HG02973 (cell line): ENCODE data around the gene COL4A1.

ENCODE experiments used
- ATAC-seq: cut with Tn5 transposase; IDR thresholded peaks from one replicate; pipeline ENCODE4 v1.9.1; 2021; ENCODE audit warnings: moderate library complexity; ENCODE audit not compliant: unreplicated experiment

Gene COL4A1

DNA sequence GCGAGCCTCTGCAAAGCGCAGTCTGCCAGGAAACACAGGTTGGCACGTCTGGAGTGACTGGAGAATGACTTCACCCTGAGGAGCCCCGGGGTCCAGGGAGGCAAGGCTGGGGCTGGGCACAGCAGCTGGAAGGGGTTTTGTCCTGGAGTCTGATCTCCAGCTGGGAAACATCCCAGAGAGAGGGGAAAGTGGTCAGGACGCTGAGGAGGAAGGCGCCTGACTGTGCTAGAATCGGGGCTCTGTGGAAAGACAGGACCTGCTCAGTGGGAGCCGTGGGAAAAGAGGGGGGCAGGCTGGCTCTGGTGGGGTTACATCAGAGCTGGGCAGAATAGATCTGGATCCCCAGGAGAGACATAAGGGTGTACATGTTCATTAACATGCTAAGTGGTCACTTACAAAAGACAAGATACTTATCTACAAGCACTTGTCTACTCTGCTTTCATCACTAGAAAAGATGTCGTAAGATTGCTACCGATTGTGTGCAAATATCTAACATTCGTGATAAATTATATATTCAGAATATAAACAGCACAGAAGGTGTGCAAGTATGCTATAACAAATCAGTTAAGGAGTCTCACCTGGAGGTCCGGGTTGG, 106.6 kb downstream of the COL4A1 start:
- no peak for ATAC-seq

DNA sequence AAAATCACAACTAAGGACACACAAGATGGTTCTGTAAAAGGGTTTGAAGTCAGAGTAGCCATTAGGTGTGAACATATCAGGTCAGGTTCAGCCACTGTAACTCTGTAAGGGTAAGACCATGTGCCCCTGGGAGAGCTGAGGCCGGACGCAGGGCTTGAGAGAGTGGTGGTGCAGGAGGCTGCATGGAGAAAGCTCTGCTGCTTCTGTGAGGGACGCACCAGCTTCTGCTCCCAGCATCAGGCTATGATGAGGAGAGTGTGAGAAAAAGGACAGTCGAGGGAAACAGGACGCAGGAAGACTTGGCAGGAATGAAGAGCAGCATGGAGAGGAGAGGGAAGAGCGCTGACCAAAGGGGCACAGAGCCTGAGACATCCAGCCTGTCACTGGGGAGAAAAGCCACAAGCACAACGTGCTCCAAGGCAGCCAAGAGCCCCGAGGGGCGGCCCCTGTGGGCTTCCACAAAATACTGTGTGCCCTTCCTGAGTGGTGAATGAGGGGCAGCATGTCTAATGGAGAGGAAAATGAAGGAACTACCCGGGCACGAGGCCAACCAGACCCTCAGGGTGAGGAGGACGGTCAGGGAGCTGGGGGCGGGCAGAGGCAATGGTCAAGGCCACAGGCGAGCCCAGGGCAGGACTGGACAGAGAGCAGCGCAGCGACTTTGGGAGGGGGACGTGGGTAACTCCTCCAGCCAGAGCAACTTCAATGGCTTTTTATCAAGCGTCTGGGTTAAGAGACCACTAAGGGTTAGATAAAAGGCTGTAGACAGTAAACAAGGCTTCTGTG, 107.7 kb downstream of the COL4A1 start:
- no peak for ATAC-seq

DNA sequence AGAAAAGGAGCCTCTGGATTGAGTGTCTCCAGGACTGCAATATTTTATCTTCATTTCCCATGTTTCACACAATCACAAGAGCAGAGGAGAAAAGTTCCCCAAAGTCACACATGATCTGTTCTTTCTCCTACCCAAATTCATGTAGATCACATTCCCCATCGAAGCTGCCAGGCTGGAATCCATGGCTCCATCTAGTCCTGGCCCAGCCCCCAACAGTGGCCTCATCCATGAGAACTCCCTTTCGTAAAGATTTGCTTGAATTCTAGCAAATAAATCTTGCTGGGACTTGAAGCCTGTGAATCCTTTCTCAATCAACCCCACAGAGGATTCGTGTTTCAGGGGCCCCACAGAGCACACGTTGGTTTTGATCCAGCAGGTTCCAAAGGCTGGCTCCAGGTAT, 109.5 kb downstream of the COL4A1 start:
- no peak for ATAC-seq

DNA sequence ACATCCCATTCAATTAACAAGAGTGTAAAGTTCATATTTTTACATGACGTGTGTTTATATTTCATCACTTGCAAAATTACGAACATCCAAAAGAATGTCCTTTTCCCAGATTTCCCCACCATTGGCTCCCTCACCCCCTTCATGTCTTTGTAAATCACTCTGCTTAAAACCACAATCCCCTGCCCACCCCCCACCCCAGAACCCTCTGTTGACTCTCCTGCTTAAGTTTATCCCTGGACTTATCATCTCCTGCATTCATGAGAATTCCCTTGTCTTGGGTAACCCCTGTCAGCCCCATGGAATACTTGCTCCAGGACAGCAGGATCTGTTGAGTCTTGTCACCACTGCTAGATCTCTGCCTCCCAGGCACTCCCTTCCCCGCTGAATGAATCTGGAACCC, 109.9 kb downstream of the COL4A1 start:
- no peak for ATAC-seq

DNA sequence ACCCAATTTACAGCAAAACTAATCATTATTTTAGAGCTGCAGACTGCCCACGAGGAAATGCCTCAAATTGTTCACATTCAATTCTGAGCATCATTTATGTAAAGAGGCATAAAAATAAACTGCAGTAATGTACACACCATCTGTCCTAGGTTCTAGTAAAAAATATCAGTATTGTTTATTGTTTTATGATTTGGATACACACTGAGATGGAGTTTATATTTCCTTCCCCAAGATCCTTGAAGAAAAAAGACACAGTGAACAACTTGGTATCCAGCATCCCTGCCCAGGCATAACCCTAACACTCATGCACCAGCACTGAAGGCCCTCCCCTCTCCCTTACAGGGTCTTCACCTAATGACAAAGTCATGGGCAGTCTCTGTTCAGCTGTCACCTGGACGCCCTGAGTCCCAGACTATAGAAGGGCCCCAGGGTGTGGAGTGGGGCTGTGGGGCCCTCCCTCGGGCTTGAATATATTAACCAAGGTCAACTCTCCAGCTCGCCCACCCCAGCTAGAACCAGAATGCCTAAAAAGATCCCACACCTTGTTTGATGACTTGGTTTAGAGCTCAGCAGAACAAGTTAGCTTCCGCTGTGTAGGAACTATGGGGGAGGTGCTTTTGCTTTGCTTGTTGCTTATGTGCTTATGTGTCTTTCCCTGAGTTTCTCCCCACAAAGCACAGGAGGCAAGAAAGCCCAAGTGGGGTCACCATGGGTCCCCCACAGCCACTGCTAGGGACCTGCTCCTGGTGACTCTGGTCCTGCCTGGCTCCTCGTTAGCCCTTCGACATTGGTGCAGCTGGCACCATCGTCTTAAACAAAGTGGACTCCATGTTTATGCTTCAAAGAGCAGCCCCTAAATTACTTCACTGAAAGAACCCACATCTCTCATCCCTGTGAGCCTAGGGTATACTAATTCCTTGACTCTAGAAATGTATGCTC, 111.1 kb downstream of the COL4A1 start:
- no peak for ATAC-seq

DNA sequence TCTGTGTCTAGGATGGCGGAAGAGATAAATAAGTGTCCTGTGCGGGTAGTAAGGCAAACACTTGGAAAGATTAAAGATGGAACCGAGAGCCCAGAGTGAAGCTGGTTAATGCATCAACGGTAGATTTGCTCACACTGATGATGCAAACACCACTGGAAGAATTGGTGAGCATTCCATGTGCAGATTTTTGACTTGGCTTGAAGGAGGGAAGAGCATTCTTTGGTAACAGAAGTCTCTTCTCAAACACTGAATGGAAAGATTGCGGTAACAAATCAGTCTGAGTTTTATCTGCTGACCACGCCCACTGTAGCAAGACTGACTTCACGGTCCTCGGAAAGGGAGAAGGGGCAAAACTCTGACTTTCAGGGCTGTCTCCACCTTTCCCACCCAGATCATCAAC, 112.5 kb downstream of the COL4A1 start:
- no peak for ATAC-seq

DNA sequence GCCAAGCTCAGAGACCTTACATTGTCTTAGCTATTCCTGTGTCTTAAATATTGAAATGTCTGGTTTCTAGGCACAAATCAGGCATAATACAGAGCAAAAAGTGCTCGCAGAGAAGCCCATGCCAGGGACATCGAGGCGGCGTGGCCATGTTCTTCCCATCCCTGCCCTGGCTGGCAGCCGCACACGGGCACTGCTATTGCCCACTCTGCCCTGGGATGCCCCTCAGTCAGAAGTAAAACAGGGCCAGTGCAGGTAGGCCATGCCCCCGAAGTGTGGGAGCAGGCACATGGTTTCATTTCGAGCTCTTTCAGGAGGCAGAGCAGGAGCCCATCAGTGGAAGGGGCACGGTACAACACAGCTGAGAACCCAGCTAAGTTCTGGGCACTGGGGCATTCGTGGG, 113.5 kb downstream of the COL4A1 start:
- no peak for ATAC-seq

DNA sequence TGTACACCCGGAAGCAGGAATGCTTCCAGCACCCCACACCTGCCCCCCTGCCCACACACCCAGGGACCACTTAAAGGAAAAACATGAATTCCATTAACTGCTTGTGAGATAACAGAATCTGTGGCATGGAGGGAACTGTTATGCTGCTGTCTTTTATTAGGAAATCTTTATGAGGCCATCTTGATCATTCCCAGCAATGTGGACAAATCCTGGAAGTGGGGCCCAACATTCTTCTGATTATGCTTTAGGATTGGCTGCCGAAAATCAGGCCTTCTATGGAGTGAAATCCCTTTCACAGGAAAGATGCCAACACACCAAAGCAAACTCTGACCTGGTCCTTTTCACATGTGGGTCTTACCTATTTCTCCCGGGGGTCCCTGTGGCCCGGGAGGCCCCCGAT, 114.5 kb downstream of the COL4A1 start:
- no peak for ATAC-seq

DNA sequence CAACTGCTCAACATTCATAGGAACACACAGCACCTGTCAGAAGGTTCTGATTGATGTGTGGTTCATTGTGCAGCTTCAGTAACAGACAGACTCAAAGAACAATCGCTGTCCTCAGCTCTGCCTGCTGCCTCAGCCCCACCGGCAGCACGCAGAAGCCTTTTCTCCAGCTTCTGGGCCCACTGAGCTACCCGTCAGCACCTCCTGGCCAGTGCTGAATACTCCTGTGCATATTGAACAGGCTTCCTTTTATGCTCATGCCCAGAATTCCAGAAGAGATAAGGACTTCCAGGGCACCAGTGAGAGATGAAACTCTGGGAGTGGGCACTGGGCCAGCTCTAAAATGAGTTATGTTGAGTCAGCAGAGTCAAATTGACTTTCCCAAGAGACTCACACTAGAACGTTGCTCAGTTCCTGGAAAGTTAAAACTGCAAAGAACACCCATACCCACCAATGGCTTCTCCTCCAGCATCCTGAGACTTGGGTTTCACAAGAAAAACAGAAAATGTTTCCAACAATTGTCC, 119.3 kb downstream of the COL4A1 start:
- no peak for ATAC-seq

DNA sequence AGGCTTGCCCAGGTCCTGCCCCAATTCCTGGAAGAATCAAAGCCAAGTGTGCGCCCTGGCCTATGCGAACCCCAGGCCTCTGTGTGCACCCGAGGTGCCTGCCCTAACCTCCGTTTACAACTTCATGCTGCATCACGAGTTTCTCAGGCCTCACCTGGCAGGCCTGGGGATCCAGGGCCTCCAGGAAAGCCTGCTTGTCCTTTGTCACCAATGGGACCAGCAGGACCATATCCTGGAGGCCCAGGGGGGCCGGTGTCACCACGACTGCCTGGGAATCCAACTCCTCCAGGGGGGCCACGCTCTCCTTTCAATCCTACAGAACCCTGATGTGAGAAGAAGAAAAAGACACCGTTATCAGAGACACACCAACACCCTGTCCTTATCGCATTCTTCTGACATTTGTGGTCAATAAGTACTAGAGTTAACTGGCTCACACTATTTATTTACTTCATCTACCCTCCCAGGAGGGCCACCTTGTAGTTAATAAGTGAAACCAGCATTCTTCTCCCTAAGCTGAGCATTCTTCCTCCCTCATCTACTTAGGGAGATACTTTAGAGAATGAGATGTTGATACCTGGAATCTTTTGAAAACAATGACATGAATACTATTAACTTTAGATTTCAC, 120.6 kb downstream of the COL4A1 start:
- ATAC-seq: no peak

DNA sequence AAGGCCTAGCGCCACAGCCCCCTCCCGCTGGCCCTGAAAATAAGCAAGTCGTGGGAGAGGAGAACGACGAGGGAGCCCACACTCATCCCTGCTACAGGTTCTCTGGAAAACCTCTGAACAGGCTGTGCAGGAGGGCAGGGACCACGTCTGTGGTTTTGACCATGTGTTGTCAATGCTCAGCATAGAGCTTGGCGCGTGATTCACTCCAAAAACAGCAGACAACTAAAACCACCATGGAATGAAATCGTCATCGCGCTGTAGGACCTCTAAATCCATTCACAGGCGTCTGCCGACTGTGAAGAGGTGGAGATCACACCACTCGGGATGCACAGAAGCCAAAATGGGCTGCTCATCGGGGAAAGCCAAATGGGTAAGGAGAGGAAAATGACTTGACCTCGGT, 121.3 kb downstream of the COL4A1 start:
- no peak for ATAC-seq

DNA sequence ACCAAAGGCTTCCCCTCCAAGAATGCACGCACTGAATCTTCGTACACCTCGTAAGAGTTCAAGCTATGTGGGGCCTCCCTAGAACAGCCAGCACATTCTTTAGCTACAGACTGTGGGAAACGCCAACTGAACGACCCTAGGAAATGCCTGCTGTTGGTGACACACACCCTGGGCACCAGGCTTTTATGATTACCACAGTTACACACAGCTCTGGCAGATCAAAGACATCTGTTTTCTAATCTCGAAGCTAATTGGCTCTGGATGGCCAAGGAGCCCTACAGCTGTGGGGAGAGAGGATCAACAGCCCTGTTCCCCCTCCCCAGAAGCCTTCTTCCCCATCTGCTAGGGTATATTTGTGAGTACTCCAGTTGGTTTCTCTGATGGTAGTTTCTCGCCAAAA, 123.0 kb downstream of the COL4A1 start:
- no peak for ATAC-seq

DNA sequence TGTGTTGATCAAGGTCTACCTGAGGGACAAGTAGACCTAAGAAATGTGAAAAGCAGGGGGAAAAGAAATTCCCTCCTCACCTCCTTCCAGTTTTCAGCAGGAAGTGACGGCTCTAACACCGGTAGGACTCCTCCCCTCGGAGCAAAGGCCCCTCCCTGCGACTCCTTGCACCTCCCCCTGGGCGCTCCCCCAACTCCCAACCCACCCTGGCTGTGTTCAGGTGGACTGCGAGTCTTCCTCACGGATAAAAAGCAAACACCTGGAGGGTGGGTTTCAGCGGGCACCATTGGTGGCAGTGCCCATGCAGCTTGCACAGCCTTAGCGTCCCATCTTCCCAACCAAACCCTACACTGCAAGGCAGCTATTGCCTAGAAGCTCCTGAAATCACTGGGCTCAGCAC, 124.5 kb downstream of the COL4A1 start:
- ATAC-seq: no peak

DNA sequence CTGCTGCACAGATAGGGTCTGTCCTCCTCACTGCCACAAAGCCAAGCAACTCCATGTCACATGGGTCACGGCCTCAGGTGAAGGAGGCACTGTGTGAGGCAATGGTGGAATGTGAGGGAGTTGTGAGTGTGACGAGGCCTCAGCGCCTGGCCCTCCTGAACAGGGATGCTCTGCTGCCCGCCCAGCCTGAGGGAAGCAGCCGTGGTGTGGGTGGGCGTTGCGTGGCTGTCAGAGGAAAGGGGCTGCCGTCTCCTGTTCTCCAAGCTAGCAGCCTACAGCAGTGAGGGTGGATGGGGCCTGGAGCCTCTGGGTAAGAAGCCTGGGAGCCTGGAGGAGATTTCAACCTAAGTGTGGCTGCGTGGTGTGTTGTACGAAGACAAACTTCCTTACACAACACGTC, 125.0 kb downstream of the COL4A1 start:
- ATAC-seq: no peak

DNA sequence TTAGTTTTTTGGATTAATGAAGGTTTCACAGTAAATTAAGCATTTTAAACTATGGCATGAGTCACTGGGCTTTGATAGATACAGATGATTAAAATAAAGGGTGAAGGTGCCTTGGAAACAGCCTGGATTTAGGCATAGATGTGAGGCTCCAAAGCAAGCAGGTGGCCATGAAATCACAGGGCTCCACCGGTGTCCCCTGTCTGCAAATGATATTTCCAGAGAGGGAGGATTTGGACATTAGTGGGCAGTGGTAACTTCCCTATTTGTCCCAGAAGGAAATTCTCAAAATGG, 127.2 kb downstream of the COL4A1 start:
- no peak for ATAC-seq

DNA sequence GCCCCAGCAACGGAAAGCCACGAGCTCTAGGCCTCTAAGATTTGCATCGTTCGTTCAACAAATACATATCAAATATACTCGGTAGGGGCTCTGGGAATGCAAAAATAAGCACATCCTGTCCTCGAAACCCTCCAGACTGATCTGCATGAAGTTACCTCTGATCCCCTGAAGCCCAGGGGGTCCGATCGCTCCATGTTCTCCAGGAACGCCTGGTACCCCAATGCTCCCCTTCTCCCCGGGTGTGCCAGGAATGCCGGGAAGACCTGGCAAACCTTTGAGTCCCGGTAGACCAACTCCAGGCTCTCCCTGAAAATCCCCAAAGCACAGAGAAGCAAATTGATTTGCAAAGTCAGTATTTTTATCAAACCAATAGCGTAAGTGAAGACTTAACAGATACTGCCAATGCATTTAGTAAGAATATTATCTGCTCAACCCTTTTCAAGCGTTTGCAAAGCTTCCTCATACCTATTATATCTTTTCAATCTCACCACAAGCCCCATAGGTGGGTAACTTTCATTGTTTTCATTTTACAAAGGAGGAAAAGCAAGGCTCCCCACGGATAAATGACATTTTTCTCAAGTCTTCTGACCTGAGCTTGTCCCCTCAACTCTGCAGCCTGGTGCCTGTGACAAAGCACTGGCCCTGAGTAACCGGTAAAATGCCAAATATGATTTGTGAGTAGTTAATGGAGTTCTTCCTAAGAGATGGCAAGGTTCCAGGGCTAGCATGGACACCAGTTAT, 127.7 kb downstream of the COL4A1 start:
- ATAC-seq: no peak

DNA sequence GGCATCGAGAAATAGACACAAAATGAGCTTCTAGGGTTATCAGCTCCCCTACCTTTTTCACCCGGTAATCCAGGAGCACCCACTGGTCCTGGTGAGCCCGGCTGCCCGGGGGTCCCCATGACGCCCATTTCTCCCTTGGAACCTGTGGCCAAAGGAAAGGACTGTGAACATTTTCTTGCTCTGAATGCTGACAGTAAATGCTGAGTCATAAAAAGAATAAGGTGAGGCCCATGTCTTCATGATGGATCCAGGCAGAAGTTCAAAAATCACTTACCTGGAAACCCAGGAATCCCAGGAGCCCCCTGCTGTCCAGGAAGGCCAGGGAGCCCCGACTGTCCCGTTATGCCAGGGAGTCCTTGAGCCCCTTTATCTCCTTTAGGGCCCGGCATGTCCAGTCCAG, 129.2 kb downstream of the COL4A1 start:
- no peak for ATAC-seq

DNA sequence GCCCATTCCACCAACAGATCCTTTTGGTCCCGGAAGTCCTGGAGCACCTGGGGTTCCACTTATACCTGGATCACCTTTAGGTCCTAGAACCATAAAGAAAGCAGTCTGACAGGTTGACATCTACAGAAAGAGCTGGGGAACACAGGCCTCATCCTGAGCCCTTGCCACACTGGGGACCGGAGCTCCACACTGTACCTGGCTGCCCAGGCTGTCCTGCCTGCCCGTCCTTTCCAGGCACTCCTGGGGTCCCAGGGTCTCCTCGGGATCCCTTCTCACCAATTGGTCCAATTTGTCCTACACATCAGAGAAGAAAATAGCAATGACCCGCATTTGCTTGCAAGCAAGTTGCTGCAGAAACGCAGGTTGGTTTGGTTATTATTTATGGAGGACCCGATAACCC, 130.5 kb downstream of the COL4A1 start:
- ATAC-seq: no peak

DNA sequence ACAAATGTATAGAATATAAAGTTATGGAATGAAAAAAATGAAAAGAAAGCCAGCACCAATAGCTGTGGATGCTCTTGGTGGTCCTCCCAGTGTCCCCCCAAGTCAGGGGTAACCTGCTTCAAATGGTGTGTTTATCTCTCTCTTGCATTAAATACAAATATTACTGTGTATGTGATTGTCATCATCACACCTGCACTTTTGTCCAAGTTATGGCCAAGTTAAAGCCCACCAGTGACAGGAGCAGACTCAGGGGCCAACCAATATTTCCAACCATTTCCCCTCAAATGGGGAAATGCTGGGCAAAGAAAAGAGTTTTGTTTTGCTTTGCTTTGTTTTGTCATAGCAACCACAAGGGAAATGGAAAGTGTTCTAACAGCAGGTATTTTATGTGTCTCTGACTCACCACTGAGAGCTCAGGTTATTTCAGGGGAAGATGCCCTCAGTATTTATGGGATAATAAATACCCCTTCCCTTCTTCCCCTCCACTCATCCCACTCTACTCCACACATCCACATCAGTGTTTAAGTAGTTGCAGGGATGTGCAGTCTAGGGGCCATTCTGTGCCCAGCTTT, 133.6 kb downstream of the COL4A1 start:
- no peak for ATAC-seq

DNA sequence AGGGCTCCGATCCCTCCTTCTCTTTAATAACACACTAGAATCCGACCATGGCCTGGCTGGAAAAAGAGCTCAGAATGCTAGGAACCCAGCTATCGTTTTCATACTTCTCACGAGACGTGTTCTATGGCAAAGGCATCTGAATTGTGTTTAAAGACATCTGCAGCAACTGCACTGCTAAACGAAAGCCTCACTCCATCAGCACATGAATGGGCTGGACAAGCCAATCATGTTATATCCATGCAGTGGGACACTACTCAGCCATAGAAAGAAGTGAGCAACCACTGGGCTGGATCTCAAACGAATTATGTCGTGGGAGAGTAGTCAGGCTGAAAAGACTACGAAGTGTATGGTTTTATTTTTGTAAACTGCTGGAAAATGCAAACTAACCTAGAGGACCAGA, 136.1 kb downstream of the COL4A1 start:
- no peak for ATAC-seq
